Activated CD4-positive, alpha-beta memory T cell treated with anti-CD3 and anti-CD28 coated beads, Interleukin-2, amount 10 ng/mL, durations not matched to agents 7 days and 5 days (primary cell): ENCODE results near the gene CNNM1. TPM values are rescaled to one million over a fixed set of nuclear protein-coding genes. Genes with fewer than 3 reads are reported as not detected.

Source experiments
- CTCF ChIA-PET: fragments of 350-600 bp; sonication (Branson Sonifier 250); formaldehyde crosslinking; loops from one replicate; lab custom pipeline; 2021; ENCODE audit warnings: antibody characterized with exemption, inconsistent platforms; lab: Charles Lee
- POLR2A ChIA-PET: fragments of 350-600 bp; sonication (Branson Sonifier 250); formaldehyde crosslinking; loops from one replicate; lab custom pipeline; 2021; ENCODE audit warnings: antibody characterized with exemption; lab: Charles Lee
- DNase-seq: peaks from one replicate; pipeline ENCODE4 v3.0.0-alpha.2; 2020
- H3K27ac Mint-ChIP-seq: one replicate; pipeline ENCODE4 v1.8.0; 2021; ENCODE audit warnings: mild to moderate bottlenecking, mixed read lengths
- H3K27me3 Mint-ChIP-seq: one replicate; pipeline ENCODE4 v1.8.0; 2021; ENCODE audit warnings: mixed read lengths
- H3K36me3 Mint-ChIP-seq: one replicate; pipeline ENCODE4 v1.8.0; 2021; ENCODE audit warnings: low read depth, mixed read lengths
- H3K4me1 Mint-ChIP-seq: one replicate; pipeline ENCODE4 v1.8.0; 2021; ENCODE audit warnings: mixed read lengths
- H3K4me3 Mint-ChIP-seq: one replicate; pipeline ENCODE4 v1.8.0; 2021; ENCODE audit warnings: mild to moderate bottlenecking, mixed read lengths
- H3K9me3 Mint-ChIP-seq: one replicate; pipeline ENCODE4 v1.8.0; 2021; ENCODE audit warnings: mixed read lengths
- total RNA-seq, 2 experiments: library from RNA; stranded (reverse); gene quantifications; one replicate each; pipeline ENCODE4 v1.2.3, GENCODE V29; 2021

The CNNM1 gene
- total RNA-seq, 2 experiments from 2014 or later = 0.08 TPM

- Mint-ChIP-seq H3K4me3 (no peak overlapping the region), H3K4me1 (no peaks in the 10 kb centered on the region), H3K36me3 (no peaks in the 10 kb centered on the region), H3K9me3 (no peaks in the 10 kb centered on the region), H3K27ac (no peak overlapping the region), H3K27me3 (peaks cover 15% of the 10 kb centered on the region)
- no peak for DNase-seq
- POLR2A ChIA-PET = no interaction called here
- CTCF ChIA-PET = no interaction called here
Measured at GRCh38 chr10:99340650-99341049, 11.5 kb downstream of the CNNM1 start.

DNA sequence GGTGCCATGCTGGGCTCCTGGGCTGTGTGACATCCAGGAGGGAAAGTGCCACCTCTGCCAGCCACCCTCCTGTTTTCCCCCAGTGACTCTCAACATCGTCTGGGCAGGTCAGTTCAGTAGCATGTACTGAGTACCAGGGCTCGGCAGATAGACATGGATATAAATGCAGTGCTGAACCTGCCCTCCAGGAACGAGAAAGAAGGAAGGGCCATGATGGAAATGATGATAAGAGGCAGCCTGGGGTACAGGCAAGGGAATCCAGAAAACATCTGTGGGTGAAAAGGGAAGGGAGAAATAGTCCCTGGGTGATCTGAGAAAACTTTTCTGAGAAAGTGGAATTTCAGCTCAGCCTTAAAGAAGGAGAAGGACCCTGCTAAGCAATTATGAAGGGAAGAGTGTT lies 12.1 kb downstream of the CNNM1 start:
- H3K4me3 Mint-ChIP-seq = no peak overlapping the region
- ChIA-PET CTCF (no interaction called here), POLR2A (no interaction called here)
- H3K4me1 Mint-ChIP-seq = no peaks in the 10 kb centered on the region
- H3K9me3 Mint-ChIP-seq = no peaks in the 10 kb centered on the region
- H3K27ac Mint-ChIP-seq = no peak overlapping the region
- DNase-seq = no peak
- peaks cover 15% of the 10 kb centered on the region for H3K27me3 Mint-ChIP-seq
- no peaks in the 10 kb centered on the region for H3K36me3 Mint-ChIP-seq

DNA sequence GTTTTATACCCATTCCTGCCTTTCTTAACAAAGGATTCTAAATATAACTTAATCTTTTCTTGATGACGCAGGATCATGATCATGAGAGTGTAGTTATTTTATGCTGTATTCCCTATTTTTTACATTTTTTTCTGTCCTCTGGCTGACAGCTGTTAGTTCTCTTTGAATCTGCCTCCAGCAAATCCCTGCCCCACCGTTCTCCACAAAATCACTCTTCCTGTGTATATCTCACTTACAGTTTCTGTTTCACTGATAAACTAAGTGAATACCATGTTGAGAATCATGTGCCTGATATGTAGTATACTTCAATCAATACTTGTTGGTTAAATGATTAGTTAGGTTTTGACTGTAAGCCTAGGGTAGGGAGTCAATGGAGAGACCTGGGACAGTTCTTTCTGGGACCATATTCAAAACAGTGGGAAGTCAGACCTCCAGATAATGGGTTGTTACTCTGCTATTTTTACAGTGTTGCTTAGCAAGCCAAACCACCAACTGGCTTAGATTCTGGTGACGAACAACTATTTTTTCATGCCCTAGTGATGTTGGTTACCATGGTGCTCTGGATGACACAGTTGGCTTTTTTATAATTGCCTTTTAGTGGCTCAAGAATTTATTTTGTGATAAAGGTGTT lies 12.8 kb downstream of the CNNM1 start:
- Mint-ChIP-seq H3K27me3 (peaks cover 15% of the 10 kb centered on the region), H3K4me1 (no peaks in the 10 kb centered on the region), H3K27ac (no peak overlapping the region), H3K36me3 (no peaks in the 10 kb centered on the region), H3K4me3 (no peak overlapping the region), H3K9me3 (no peaks in the 10 kb centered on the region)
- ChIA-PET CTCF (no interaction called here), POLR2A (no interaction called here)
- no peak for DNase-seq

DNA sequence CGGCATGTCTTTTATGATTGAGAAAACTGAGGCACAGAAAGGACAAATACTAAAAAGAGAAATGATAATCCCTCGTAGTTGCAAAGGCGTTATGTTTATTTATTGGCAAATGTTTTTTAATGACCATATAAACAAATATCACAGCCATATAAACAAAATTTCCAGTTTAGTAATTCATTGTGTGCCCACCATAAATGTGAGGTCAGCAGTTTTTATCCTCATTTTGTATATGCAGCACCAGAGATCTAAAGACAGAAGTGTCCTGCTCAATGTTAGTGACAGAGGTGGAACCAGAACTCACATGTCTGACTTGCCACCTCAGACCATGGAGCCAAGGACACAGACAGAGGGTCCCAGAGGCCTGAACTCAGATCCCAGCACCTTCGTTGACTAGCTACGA lies 14.1 kb downstream of the CNNM1 start:
- ChIA-PET POLR2A (no interaction called here), CTCF (no interaction called here)
- Mint-ChIP-seq H3K27me3 (peaks cover 11% of the 10 kb centered on the region), H3K36me3 (no peaks in the 10 kb centered on the region), H3K27ac (no peak overlapping the region), H3K4me1 (no peaks in the 10 kb centered on the region), H3K4me3 (no peak overlapping the region), H3K9me3 (no peaks in the 10 kb centered on the region)
- no peak for DNase-seq

DNA sequence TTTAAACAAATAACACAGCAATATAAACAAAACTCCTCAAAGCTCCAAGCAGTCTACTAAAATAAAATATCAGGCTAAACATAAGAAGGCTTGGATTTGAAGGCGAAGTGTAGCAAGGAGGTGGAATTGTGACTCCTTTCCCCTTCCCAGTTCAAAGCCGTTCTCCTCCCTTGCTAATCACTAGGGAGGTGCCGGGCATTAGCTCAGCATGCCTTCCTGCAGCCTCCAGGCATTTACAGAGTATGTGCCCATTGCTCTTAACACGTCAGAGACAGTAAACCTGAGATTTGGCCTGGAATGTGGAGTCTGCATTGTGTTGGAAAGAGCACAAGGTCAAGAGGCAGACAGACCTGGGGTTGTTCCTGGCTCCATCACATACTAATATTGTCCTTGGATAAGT lies 15.6 kb downstream of the CNNM1 start:
- peaks cover 11% of the 10 kb centered on the region for H3K27me3 Mint-ChIP-seq
- no peak overlapping the region for H3K27ac Mint-ChIP-seq
- DNase-seq = no peak
- CTCF ChIA-PET = no interaction called here
- H3K9me3 Mint-ChIP-seq = no peaks in the 10 kb centered on the region
- H3K36me3 Mint-ChIP-seq = no peaks in the 10 kb centered on the region
- POLR2A ChIA-PET = no interaction called here
- no peak overlapping the region for H3K4me3 Mint-ChIP-seq
- no peaks in the 10 kb centered on the region for H3K4me1 Mint-ChIP-seq

- Mint-ChIP-seq H3K9me3 (no peaks in the 10 kb centered on the region), H3K27ac (no peak overlapping the region), H3K36me3 (no peaks in the 10 kb centered on the region), H3K4me3 (no peak overlapping the region), H3K27me3 (peaks cover 11% of the 10 kb centered on the region), H3K4me1 (no peaks in the 10 kb centered on the region)
- POLR2A ChIA-PET = no interaction called here
- CTCF ChIA-PET = no interaction called here
- DNase-seq = no peak
Measured at GRCh38 chr10:99345350-99345749, 16.2 kb downstream of the CNNM1 start.

DNA sequence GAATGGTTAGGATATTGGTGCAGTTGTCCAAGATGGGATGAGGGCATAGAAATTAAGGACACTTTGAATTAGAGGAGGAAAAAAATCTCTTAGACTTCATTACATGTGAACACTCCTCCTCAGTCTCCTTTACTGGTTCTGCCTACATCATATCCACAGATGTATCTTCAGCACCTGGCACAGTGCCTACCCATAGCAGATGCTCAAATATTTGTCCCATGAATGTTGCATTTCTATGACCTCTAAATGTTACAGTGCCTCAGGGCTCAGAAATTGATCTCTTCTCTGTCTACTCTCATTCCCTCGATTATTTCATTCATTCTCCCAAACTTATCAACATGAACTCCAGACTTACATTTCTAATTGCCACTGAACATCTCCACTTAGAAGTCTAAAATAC lies 17.1 kb downstream of the CNNM1 start:
- POLR2A ChIA-PET = no interaction called here

DNA sequence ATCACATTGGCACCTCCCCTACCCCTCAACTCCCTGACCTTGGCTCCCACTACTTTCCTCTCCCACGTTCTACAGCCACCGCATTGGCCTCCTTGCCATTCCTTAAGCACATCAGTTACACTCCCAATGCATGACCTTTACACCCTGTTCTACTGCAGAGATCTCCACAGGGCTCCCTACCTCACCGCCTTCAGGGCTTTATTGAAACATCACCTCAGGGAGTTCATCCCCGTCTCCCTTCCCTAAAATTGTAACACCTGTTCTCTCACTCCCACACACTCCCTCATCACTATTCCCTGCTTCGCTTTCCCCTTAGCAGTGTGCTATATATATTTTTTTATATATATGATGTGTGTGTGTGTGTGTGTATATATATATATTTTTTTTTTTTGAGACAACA lies 18.5 kb downstream of the CNNM1 start:
- Mint-ChIP-seq H3K4me3 (no peak overlapping the region), H3K36me3 (no peaks in the 10 kb centered on the region), H3K27me3 (peaks cover 16% of the 10 kb centered on the region), H3K27ac (no peak overlapping the region), H3K9me3 (no peaks in the 10 kb centered on the region), H3K4me1 (no peaks in the 10 kb centered on the region)
- no peak for DNase-seq
- POLR2A ChIA-PET = no interaction called here
- CTCF ChIA-PET = no interaction called here

More for the DNA sequence above, 17.1 kb downstream of the CNNM1 start:
- Mint-ChIP-seq H3K9me3 (no peaks in the 10 kb centered on the region), H3K27me3 (peaks cover 7% of the 10 kb centered on the region), H3K36me3 (no peaks in the 10 kb centered on the region), H3K27ac (no peak overlapping the region), H3K4me1 (no peaks in the 10 kb centered on the region), H3K4me3 (no peak overlapping the region)
- CTCF ChIA-PET = no interaction called here
- no peak for DNase-seq

DNA sequence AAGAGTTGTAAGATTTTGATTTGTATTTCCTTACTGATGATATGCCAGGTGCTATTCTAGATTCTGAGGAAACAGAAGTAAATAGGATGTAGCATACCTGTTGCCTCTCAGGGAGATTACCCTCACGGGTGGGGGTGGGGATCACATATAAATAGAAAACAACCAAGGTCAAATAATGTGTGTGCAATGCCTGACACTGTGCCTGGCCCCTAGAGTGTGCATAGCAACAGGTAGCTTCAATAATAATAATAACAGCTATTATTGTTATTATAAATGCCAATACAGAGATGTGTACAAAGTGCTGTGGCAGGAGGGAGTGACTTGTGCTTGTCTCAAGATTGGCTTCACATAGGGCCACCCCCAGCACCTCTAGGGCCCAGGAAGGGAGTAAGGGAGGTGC lies 24.0 kb downstream of the CNNM1 start:
- Mint-ChIP-seq H3K27me3 (peaks cover 30% of the 10 kb centered on the region), H3K4me3 (no peak overlapping the region), H3K36me3 (no peaks in the 10 kb centered on the region), H3K9me3 (no peaks in the 10 kb centered on the region), H3K27ac (no peak overlapping the region), H3K4me1 (no peaks in the 10 kb centered on the region)
- ChIA-PET POLR2A (no interaction called here), CTCF (no interaction called here)
- no peak for DNase-seq

- no peak for DNase-seq
Measured at GRCh38 chr10:99357691-99358090, 28.5 kb downstream of the CNNM1 start.

GRCh38 chr10:99358101-99358500 lies 28.9 kb downstream of the CNNM1 start:
- H3K27ac Mint-ChIP-seq = no peak overlapping the region
- CTCF ChIA-PET = no interaction called here

More at GRCh38 chr10:99357691-99358090, 28.5 kb downstream of the CNNM1 start:
- Mint-ChIP-seq H3K27ac (no peak overlapping the region), H3K4me3 (no peak overlapping the region), H3K27me3 (peaks cover 21% of the 10 kb centered on the region), H3K4me1 (no peaks in the 10 kb centered on the region), H3K36me3 (no peaks in the 10 kb centered on the region), H3K9me3 (no peaks in the 10 kb centered on the region)
- POLR2A ChIA-PET = no interaction called here
- CTCF ChIA-PET = no interaction called here

GRCh38 chr10:99360934-99361333 lies 31.8 kb downstream of the CNNM1 start:
- no peaks in the 10 kb centered on the region for H3K36me3 Mint-ChIP-seq
- DNase-seq = no peak
- H3K27me3 Mint-ChIP-seq = peaks cover 6% of the 10 kb centered on the region
- no peaks in the 10 kb centered on the region for H3K9me3 Mint-ChIP-seq
- no peak overlapping the region for H3K27ac Mint-ChIP-seq
- H3K4me3 Mint-ChIP-seq = no peak overlapping the region
- ChIA-PET POLR2A (no interaction called here), CTCF (interaction anchor here (0.6 kb wide), 1 partner anchor 355 kb away, joined by 3 read pairs; no protein-coding TSS in a partner anchor)
- H3K4me1 Mint-ChIP-seq = no peaks in the 10 kb centered on the region

More at GRCh38 chr10:99358101-99358500, 28.9 kb downstream of the CNNM1 start:
- H3K27me3 Mint-ChIP-seq = peaks cover 17% of the 10 kb centered on the region
- no peak for DNase-seq
- no peaks in the 10 kb centered on the region for H3K4me1 Mint-ChIP-seq
- H3K4me3 Mint-ChIP-seq = no peak overlapping the region
- no peaks in the 10 kb centered on the region for H3K36me3 Mint-ChIP-seq
- no peaks in the 10 kb centered on the region for H3K9me3 Mint-ChIP-seq
- POLR2A ChIA-PET = no interaction called here

DNA sequence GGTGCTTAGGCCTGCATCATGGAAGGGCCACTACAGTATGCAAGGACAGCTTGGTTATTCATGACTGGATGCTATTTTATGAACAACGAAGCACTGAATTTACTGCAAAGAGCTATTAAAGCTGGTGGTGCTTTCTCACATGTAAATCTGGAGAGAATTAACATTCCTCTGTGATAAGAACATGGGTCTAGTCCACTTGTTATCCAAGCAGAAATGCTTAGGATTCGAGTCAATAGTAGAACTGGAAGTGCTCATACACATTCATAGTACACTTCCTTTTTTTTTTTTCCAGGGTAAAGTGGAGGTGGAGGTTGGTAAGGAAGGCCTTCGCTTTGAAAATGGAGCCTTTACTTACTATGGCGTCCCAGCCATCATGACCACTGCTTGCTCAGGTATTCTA lies 35.0 kb downstream of the CNNM1 start:
- H3K4me1 Mint-ChIP-seq = no peaks in the 10 kb centered on the region
- H3K4me3 Mint-ChIP-seq = no peak overlapping the region
- H3K36me3 Mint-ChIP-seq = no peaks in the 10 kb centered on the region
- H3K27me3 Mint-ChIP-seq = peaks cover 29% of the 10 kb centered on the region
- CTCF ChIA-PET = no interaction called here
- POLR2A ChIA-PET = no interaction called here
- H3K27ac Mint-ChIP-seq = no peak overlapping the region
- no peaks in the 10 kb centered on the region for H3K9me3 Mint-ChIP-seq
- no peak for DNase-seq

- H3K4me3 Mint-ChIP-seq = no peak overlapping the region
- H3K4me1 Mint-ChIP-seq = no peaks in the 10 kb centered on the region
- CTCF ChIA-PET = no interaction called here
- DNase-seq = no peak
- peaks cover 36% of the 10 kb centered on the region for H3K27me3 Mint-ChIP-seq
- H3K27ac Mint-ChIP-seq = no peak overlapping the region
- H3K36me3 Mint-ChIP-seq = no peaks in the 10 kb centered on the region
- POLR2A ChIA-PET = no interaction called here
- H3K9me3 Mint-ChIP-seq = no peaks in the 10 kb centered on the region
Measured at GRCh38 chr10:99365311-99365710, 36.2 kb downstream of the CNNM1 start.
